Spleen (tissue), 7 donors: Measurements from ENCODE around the gene TMEM121B.

Experiments
- CTCF ChIP-seq, 11 experiments: fragments of 200-600 bp in 7 of 11; fragments of 450-650 bp in 4 of 11; sonication (generic) in 4 of 11; IDR thresholded peaks in 8 of 11; conservative IDR thresholded peaks in 3 of 11; 1 replicate in 7 of 11; 2 replicates in 4 of 11; pipeline versions ENCODE4 v1.4.0 to v1.8.0; 2016 to 2021; ENCODE audit warnings: antibody characterized with exemption in 11 of 11, inconsistent platforms in 4 of 11, mild to moderate bottlenecking in 1 of 11
- POLR2A ChIP-seq, 3 donors: fragments of 450-650 bp; IDR thresholded peaks; one replicate each; pipeline ENCODE4 v1.5.1; 2017; ENCODE audit warnings: antibody characterized with exemption in 3 of 3, mild to moderate bottlenecking in 1 of 3
- donor health status: DM: no; HTN: no; CAD: no; lungs with moderate emphysema.
- donor health status: DM: no; HTN: no; CAD: no.
- donor health status: DM: no; HTN: no; CAD: no.

GRCh38 chr22:17120711-17121232 lies 388 bp downstream of the TMEM121B start:
- TF ChIP-seq CTCF (IDR thresholded peaks at IDR 0.05 in 8 of 11, conservative IDR thresholded peaks at IDR 0.05 in 3 of 11) = no peak
- TF ChIP-seq POLR2A (IDR thresholded peaks at IDR 0.05) = no peak
